ENCODE measurements around the gene ATP11C.
"Not testable (repeated sequence)": the region's sequence is repeated elsewhere in the genome, so short reads cannot be mapped to it uniquely, and the experiment has no call there.

Gene ATP11C

GRCh38 chrX:139702658-139703057 is 230.2 kb downstream of the ATP11C start:
- no peak for DNase-seq

GRCh38 chrX:139692908-139693307 is 239.9 kb downstream of the ATP11C start:
- no peak for DNase-seq

GRCh38 chrX:139692506-139692849 is 240.4 kb downstream of the ATP11C start:
- DNase-seq: no peak

- no peak for DNase-seq
These were observed 240.9 kb downstream of the ATP11C start for GRCh38 chrX:139691843-139692505.

GRCh38 chrX:139691493-139691842 is 241.4 kb downstream of the ATP11C start:
- no peak for DNase-seq

- not testable (repeated sequence) for DNase-seq
These were observed 247.7 kb downstream of the ATP11C start for GRCh38 chrX:139685175-139685574.

GRCh38 chrX:139680356-139680755 is 252.5 kb downstream of the ATP11C start:
- no peak for DNase-seq
